GM19324 (cell line): ENCODE measurements around the gene CHST7.
"Not testable (repeated sequence)": the region's sequence is repeated elsewhere in the genome, so short reads cannot be mapped to it uniquely, and the experiment has no call there.

Experiments
- ATAC-seq: cut with Tn5 transposase; IDR thresholded peaks from one replicate; pipeline ENCODE4 v1.9.1; 2021; ENCODE audit warnings: mild to moderate bottlenecking, moderate library complexity; ENCODE audit not compliant: unreplicated experiment, low FRiP score

CHST7 gene, protein sequence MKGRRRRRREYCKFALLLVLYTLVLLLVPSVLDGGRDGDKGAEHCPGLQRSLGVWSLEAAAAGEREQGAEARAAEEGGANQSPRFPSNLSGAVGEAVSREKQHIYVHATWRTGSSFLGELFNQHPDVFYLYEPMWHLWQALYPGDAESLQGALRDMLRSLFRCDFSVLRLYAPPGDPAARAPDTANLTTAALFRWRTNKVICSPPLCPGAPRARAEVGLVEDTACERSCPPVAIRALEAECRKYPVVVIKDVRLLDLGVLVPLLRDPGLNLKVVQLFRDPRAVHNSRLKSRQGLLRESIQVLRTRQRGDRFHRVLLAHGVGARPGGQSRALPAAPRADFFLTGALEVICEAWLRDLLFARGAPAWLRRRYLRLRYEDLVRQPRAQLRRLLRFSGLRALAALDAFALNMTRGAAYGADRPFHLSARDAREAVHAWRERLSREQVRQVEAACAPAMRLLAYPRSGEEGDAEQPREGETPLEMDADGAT

GRCh38 chrX:46573331-46573891 lies at the start of gene CHST7:
TSS of gene CHST7 (plus strand) at chrX:46573765. CDS start at chrX:46573932, 167 bp downstream.
- peak; percentile 62 for ATAC-seq

DNA sequence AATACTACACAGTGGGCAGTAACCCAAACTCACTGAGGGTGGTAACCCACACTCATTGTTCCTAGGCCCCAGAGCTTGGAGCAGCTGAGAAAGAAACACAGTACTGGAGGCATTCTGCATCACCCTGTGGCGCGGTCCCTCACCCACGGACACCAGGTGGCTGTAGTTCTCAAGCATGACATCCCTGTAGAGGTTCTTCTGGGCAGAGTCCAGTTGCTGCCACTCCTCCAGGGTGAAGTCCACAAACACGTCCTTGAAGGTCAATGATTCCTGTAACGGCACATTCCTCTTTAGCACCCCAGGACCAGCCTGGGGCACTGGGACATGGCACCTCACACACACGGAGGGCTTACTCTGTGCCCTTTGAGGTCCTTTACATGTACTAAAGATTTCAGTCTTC lies 44.9 kb upstream of the CHST7 start:
- ATAC-seq, result not testable (repeated sequence)

DNA sequence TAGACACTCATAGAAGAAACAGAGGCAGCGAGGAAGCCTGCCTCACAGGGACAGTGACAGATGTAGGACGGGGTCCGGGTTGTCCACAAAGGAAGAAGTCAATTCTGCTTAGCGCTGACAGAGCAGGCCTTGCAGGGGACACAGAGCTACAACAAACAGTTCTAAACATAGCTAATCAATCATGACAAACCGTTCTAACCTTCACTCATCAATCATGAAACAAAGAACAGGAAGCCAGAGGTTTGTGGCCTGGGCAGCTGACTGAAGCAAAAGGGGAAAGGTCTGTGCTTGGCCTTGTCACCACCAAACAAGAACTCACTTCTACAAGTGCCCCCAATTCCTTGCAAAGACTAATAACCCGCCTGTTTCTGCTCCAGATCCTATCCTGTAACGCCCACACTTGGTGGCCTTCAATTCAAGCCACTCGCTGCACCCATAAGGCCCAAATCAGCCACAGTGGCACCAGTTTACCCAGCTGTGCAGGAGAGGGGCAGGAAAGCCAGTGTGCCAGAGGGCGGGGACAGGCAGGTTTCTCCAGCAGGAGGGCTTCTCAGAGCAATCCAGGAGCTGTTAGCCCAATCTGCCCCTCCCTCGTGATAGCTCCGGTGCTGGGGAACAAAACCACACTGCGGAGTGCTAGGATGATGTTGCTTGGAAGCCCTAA lies 43.7 kb upstream of the CHST7 start:
- not testable (repeated sequence) for ATAC-seq

DNA sequence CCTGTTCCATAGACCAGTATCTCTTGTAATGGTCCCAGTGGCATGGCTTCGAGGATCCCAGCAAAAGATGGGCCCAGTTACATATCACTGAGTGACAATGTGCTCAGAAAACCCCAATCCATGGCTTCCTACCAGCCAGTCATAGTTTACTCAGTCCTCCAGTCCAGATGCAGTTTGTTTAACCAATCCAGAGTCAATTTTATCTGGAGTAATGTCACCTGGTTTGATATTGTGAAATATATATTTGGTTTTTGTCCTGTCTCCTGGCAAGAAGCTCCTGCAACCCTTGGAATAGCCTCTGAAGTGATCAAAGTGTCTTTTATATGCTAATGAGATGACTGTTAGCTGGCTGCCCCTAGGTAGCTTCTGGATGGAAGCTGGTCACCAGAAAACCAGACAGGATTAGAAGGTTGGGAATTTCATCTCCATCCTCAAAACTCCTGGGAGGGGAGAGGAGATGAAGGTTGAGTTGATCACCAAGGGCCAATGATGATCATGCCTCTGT lies 43.1 kb upstream of the CHST7 start:
- not testable (repeated sequence) for ATAC-seq

DNA sequence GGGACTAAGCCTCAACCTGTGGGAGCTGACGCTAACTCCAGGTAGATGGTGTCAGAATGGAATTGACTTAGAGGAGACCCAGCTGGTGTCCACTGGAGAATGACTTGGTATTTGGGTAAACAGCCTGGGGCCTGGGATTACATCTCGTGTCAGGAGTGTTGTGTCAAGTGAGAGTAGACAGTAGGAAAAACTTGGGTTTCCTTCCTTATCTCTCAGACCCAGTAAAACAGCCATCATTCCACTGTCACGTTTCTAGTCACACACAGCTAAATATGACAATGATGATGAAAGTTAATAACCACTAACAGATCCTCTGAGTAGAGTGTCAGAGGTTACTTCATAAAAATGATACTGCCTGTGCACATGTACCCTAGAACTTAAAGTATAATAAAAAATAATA lies 42.1 kb upstream of the CHST7 start:
- ATAC-seq, result no peak

DNA sequence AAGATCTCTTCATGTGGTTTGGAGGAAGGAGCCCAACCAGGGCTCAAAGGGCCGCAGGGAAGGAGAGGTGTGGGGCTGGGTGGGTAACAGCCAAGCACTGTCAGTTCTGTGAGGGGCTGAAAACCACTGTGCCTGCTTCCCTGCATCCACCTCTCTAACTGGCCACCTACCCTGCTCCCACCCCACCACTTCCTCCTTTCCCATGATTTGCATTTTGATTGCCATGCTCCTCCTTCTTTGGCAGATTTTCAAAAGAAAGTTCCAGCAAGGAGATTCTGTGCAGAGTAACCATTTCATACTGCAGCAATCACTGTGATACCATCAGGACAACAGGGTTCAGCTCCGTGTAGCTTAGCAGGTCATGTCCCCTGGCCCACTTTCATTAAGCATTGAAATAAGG lies 30.1 kb upstream of the CHST7 start:
- ATAC-seq, result no peak

DNA sequence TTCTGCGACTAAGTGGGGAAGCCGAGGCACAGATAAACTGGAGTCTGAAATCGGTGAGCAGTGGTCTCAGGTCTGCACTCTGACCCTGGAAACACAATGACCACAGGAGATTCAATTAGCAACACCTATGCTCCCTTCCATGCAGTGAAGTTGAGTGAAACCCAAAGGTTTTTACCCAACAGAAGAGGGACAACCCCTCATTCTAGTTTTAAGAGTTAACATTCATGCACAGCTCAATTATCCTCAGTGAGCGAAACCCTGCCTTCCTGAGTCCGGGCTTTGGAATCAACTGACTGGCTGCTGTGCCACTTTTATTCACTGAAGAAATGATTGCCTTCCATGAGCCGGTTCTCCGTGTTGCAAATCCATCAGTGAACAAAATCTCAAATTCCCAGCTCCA lies 29.0 kb upstream of the CHST7 start:
- not testable (repeated sequence) for ATAC-seq

- ATAC-seq, result peak; percentile 86
Measured at GRCh38 chrX:46545111-46546005, 28.2 kb upstream of the CHST7 start, which contains the start of gene ZNF674. TSS of gene ZNF674 (minus strand) at chrX:46545421. CDS start at chrX:46542087, 3,334 bp downstream.

GRCh38 chrX:46547857-46548256 lies 25.7 kb upstream of the CHST7 start:
- no peak for ATAC-seq

GRCh38 chrX:46549914-46550313 lies 23.7 kb upstream of the CHST7 start:
- ATAC-seq, result no peak

GRCh38 chrX:46551494-46552128 lies 22.0 kb upstream of the CHST7 start:
- no peak for ATAC-seq

- no peak for ATAC-seq
Measured at GRCh38 chrX:46553935-46554334, 19.6 kb upstream of the CHST7 start.

DNA sequence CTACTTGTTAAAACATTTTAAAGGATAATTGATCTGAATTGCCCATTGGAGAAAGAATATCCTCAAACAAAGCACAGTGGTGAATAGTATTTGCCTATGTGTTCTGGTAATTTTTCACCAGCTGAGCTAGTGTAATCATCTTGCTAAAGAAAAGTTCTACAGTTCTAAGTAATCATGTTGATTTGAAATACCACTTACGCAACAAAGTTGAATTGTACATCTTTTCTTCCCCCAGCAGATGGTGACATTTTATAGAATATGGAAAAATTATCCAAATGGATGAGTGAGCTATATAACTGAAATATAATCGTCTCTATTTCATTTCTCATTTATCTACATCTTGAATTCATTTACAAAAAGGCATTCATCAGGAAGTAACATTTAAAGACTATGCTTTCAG lies 18.6 kb upstream of the CHST7 start:
- ATAC-seq, result no peak

- ATAC-seq, result no peak
Measured at GRCh38 chrX:46559062-46559461, 14.5 kb upstream of the CHST7 start.

DNA sequence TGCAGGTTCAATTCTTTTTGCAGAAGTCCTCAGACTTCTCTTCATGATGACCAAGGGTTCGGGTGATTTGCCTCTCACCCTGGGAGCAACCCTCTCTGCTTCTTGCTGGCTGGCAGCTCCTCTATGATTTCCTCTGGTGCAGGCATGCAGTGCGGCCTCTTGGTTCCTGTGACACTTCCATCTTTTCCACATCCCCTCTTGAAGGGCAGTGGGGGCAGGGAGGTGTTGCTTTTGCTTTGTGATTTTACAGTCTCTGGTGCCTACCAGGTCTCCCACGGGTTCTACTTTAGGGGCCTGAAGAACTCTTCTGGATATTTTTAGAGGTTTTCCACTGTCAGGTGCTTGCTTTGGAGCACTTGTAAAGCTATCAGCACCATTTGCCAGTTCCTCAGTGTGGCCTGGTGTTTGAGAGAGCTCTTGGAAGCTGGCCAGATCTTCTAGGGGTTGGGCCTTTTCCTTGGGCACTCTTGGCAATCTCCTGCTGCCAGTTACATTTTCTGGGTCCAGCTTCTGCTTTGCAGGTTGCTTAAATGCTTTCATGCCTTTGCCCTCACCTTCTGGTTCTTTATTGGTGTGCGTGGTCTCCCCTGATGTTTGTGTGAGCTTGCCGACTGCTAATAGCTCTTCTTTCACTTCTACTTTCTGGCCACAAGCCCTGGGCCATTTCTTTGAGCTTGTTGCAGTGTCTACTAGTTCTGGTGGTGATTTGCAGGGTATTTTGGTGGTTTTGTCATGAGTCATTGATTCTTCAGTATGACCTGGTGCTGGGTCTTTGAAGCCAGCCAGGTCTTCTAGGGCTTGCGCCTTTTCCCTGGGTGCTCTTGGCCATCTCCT lies 11.5 kb upstream of the CHST7 start:
- ATAC-seq, result peak; percentile 98

- ATAC-seq, result no peak
Measured at GRCh38 chrX:46567388-46567787, 6.2 kb upstream of the CHST7 start.

DNA sequence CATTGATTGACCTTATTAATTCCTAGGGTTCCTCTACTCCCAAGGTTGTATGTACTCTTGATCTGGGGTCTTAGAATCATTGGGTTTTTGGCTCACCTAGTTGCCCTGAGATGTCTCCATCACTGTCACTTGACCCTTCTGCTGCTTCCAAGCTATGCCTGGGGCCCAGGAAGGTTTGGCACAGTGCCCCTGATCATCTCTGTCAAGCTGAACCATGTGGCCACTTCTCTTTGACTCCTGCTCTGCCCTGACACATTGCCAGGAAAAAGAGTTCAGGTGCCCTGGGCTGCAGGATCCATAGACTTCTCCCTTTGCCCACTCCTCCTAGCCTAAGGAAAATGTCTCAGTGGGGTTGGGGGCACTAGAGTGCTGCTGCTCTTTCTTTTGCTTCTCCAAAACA lies 3.9 kb upstream of the CHST7 start:
- no peak for ATAC-seq

- no peak for ATAC-seq
Measured at GRCh38 chrX:46571423-46572339, 1.9 kb upstream of the CHST7 start.
